K562 (cell line): Measurements from ENCODE around the gene NELFA. TPM values are rescaled to one million over a fixed set of nuclear protein-coding genes. Genes with fewer than 3 reads are reported as not detected.
A peak's percentile ranks its signal among the peaks of the same experiment; 100 is the strongest.

Experiments used
- L3MBTL2 ChIP-seq: fragments of 450-650 bp; IDR thresholded peaks from 2 replicates; pipeline ENCODE4 v1.6.1; 2016; ENCODE audit warnings: mild to moderate bottlenecking, moderate library complexity
- MCM7 ChIP-seq, 2 experiments: fragments of 450-650 bp; IDR thresholded peaks; 2 replicates each; pipeline ENCODE4 v1.6.1; 2016 to 2018
- MNT ChIP-seq, 2 experiments: fragments of 450-650 bp; conservative IDR thresholded peaks; 2 replicates each; pipeline ENCODE4 v1.6.1; 2017; ENCODE audit warnings: mild to moderate bottlenecking in 2 of 2, moderate library complexity in 2 of 2
- MYNN ChIP-seq, 2 experiments: sonication (generic); formaldehyde crosslinking in 1 of 2; IDR thresholded peaks; 2 replicates each; pipeline versions ENCODE4 v1.5.0 to v1.6.1; 2016 to 2020; ENCODE audit warnings: antibody characterized with exemption in 1 of 2, missing genetic modification reagents in 1 of 2
- NR1H2 ChIP-seq: sonication (generic); formaldehyde crosslinking; IDR thresholded peaks from 2 replicates; pipeline ENCODE4 v1.4.0; 2020; ENCODE audit warnings: mild to moderate bottlenecking, missing genetic modification reagents
- NR2C2 ChIP-seq, 2 experiments: fragments of 200-800 bp in 1 of 2; sonication (Bioruptor generic) in 1 of 2; sonication (generic) in 1 of 2; formaldehyde crosslinking in 1 of 2; IDR thresholded peaks; 2 replicates each; pipeline versions ENCODE4 v1.6.1 to v1.8.0; 2016 to 2022; ENCODE audit warnings: mild to moderate bottlenecking in 1 of 2, missing compliant biosample characterization in 1 of 2, missing genetic modification characterization in 1 of 2, missing genetic modification reagents in 1 of 2
- RERE ChIP-seq: sonication (generic); formaldehyde crosslinking; IDR thresholded peaks from 2 replicates; pipeline ENCODE4 v1.8.0; 2023; ENCODE audit warnings: missing genetic modification reagents, mild to moderate bottlenecking, borderline replicate concordance
- RFX7 ChIP-seq: fragments of 250-450 bp; sonication (Bioruptor Pico); IDR thresholded peaks from 2 replicates; pipeline ENCODE4 v1.5.1; 2021; ENCODE audit warnings: mild to moderate bottlenecking
- TAF15 ChIP-seq: fragments of 200-400 bp; formaldehyde crosslinking; IDR thresholded peaks from 2 replicates; pipeline ENCODE4 v1.6.1; 2017; ENCODE audit warnings: mild to moderate bottlenecking, low read depth, low read length, moderate library complexity
- TCF3 ChIP-seq: sonication (generic); formaldehyde crosslinking; IDR thresholded peaks from 2 replicates; pipeline ENCODE4 v1.4.0; 2020; ENCODE audit warnings: mild to moderate bottlenecking, missing genetic modification reagents
- TEAD4 ChIP-seq, 2 experiments: sonication (generic) in 1 of 2; formaldehyde crosslinking in 1 of 2; IDR thresholded peaks; 2 replicates each; pipeline versions ENCODE4 v1.6.1 to v1.8.0; 2012 to 2022; ENCODE audit warnings: borderline replicate concordance in 1 of 2, inconsistent platforms in 1 of 2, low read length in 1 of 2, mild to moderate bottlenecking in 1 of 2, missing genetic modification reagents in 1 of 2
- USF2 ChIP-seq: sonication (generic); formaldehyde crosslinking; IDR thresholded peaks from 2 replicates; pipeline ENCODE4 v1.5.0; 2020; ENCODE audit warnings: missing genetic modification reagents
- ZNF316 ChIP-seq: fragments of 450-650 bp; IDR thresholded peaks from 2 replicates; pipeline ENCODE4 v1.6.1; 2016
- ZNF395 ChIP-seq: fragments of 200-800 bp; sonication (Bioruptor generic); IDR thresholded peaks from 2 replicates; pipeline ENCODE4 v1.6.1; 2017; ENCODE audit warnings: missing genetic modification characterization, missing compliant biosample characterization
- polyA plus RNA-seq, 8 experiments: library from polyadenylated mRNA; depleted of rRNA in 4 of 8; stranded (reverse) in 5 of 8; unstranded in 3 of 8; fragments of >200 nt; fragmentation: Nextera tagmentation in 2 of 8; fragmentation: Illumina TruSeq in 1 of 8; extraction: Ambion mirVana in 2 of 8; extraction: Trizol in 1 of 8; gene quantifications; 2 replicates each; pipeline versions ENCODE4 v1.2.1 to v1.2.3, GENCODE V29; 2011 to 2014; ENCODE audit warnings: inconsistent platforms in 1 of 8, missing spikeins in 1 of 8
- total RNA-seq, 7 experiments: library from RNA; depleted of rRNA in 6 of 7; stranded (reverse); fragments of >200 nt in 6 of 7; fragmentation: Illumina TruSeq in 2 of 7; extraction: Trizol in 2 of 7; gene quantifications; 2 replicates each; pipeline versions ENCODE4 v1.2.1 to v1.2.3, GENCODE V29; 2011 to 2021; ENCODE audit warnings: low replicate concordance in 1 of 7

Gene NELFA
- total and polyA plus RNA-seq, 9 of the 15 experiments (the other 6 are each of a cell fraction or from before 2014, with no cell fraction given), result 0.76 to 59.6 (median 14.8) TPM

GRCh38 chr4:2009651-2010233, 968 bp upstream of the NELFA start (continued):
- TF ChIP-seq TAF15, result no peak
- TF ChIP-seq NR1H2 (CRISPR knock-in tag), result no peak
- TF ChIP-seq TCF3, result no peak
- 0 out of 2 replicates have a peak, but pooled peaks have one; percentile 31 for TF ChIP-seq RERE (CRISPR knock-in tag)
- peak; percentile 37 for TF ChIP-seq ZNF316
- TF ChIP-seq MCM7 (IDR thresholded peaks at IDR 0.05), result no peak
- no peak for TF ChIP-seq TEAD4 (IDR thresholded peaks at IDR 0.05; ENCODE audit: low read length)
- no peak for TF ChIP-seq TEAD4 (CRISPR knock-in tag; IDR thresholded peaks at IDR 0.05; ENCODE audit: borderline replicate concordance)
- TF ChIP-seq MNT (conservative IDR thresholded peaks at IDR 0.05), result 0 out of 4 replicates have a peak, but pooled peaks of 1 of the 2 experiments have one; percentile 6
- TF ChIP-seq L3MBTL2, result peak; percentile 22; the same call in 1 of the 2 replicates
- TF ChIP-seq NR2C2 (CRISPR knock-in tag; IDR thresholded peaks at IDR 0.05), result no peak
- peak; percentile 26; the same call in 1 of the 2 replicates for TF ChIP-seq NR2C2 (tag; IDR thresholded peaks at IDR 0.05)
- TF ChIP-seq RFX7 (CRISPR knock-in tag), result no peak
- no peak for TF ChIP-seq ZNF395 (CRISPR knock-in tag)
- TF ChIP-seq MYNN (IDR thresholded peaks at IDR 0.05), result no peak
- no peak for TF ChIP-seq MYNN (CRISPR knock-in tag; IDR thresholded peaks at IDR 0.05)
- TF ChIP-seq USF2 (CRISPR knock-in tag), result no peak
